ENCODE data around the gene RASA1.

GRCh38 chr5:87360132-87360531, 92.4 kb downstream of the RASA1 start:
- no peak for TF ChIP-seq CTCF (IDR thresholded peaks at IDR 0.05)
- no peak for TF ChIP-seq POLR2A (IDR thresholded peaks at IDR 0.05)
